ENCODE results near the gene ZFP3.
"Not testable (repeated sequence)": the region's sequence is repeated elsewhere in the genome, so short reads cannot be mapped to it uniquely, and the experiment has no call there.

The ZFP3 gene

DNA sequence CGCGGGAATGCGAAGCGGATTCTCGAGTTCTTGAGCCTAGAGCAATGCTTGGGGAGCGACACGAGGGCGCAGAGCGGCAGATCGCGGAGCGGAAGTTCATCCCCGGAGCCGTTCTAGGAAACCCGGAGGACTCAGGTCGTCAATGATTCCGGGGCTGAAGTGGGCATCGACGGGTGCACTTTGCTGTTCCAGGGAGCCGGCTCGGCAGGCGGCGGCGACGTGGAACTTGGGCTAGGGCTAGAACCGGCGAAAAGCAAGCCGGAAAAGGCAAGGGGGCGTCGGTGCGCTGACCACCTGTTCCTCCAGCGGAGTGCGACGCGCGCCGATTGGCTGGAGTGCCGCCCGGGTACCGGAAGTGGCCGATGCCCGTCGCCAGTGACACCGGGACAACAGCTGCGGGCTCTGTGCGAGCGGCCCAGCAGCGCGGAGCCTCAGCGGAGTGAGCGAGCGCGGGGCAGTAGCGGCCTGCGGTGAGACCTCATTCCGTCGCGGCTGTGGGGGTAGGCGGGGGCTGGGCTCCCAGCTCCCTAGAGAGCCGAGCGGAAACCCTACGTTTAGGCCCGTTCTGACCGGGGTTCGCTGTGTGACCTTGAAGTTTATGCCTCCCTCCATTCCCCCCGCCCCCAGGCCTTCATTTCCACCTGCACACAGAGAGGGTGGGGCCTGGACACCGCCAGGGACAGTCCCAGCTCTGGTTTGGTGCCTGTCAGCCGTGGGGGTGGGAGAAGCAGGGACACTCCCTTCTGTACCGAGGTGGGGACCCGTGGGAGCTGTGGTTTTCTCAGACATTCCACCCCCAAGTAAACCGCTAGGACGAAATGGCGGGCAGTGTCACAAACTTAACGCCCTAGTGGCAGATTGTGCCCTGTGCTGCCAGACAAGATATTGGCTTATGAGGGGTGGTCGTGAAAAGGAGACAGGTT lies at the start of gene ZFP3:
ZFP3 (plus strand) TSS at position 362 of the 923 bp plus-strand sequence. CDS start 13,038 bp downstream, outside the sequence.
- DNase-seq = peak; percentile 91

- DNase-seq = not testable (repeated sequence)
Measured at GRCh38 chr17:5030168-5030567, 48.1 kb upstream of the ZFP3 start.

- peak; percentile 90 for DNase-seq
Measured at GRCh38 chr17:5031365-5032082, 46.7 kb upstream of the ZFP3 start.

DNA sequence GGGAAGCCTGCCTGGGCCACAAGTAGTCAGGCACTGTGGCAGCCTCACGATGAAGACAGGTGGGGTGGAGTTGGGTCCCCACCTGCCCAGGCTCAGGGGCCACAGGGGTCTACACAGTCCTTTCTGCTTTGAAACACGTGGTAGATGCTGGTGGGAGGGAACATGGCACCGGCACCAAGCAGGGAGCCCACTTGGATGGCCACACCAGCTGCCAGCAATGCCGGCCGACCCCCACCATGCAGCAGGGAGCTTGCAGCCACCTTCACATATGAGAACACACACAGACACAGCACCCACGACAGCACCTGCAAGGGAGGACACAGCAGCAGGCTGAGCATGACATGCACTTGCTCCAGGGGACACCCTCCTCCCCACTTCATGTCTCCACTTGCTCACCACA lies 45.4 kb upstream of the ZFP3 start:
- DNase-seq = no peak

GRCh38 chr17:5033352-5034015 lies 44.8 kb upstream of the ZFP3 start:
- DNase-seq = no peak

DNA sequence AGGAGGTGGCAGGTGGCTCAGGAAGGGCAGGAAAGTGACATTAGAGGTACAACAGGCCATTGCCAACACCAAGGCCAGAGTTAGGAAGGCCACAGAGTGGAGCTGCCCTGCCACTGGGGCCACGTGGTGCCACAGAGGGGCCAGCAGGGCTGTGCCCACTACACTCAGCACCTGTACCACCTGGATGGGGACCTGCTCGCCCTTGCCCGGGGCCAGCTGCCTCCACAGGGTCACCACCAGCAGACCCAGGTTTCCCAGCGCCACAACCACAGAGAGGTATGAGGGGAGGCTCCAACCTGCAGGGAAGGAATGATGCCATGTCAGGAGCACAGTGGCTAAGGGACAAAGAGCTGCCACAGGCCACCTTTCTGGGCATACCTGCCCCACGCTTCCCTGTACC lies 44.2 kb upstream of the ZFP3 start:
- no peak for DNase-seq

DNA sequence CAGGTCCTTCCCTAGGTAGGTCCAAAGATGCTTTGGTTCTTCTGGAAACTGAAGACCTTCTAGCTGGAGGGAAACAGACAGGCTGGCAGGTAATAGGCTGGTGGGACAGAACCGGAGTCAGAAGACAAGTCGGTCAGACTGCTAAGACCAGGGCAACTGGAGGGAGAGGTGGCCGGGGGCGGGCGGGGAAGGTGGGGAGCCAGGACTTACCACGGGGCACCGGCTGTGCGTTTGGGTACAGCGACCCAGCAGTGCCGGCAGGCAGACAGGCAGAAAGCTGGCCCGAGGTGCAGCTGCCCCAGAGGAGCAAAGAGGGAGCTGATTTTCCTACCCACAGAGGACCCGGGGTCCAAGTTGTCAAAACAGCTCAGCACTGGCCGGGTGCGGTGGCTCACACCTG lies 43.6 kb upstream of the ZFP3 start:
- DNase-seq = no peak

DNA sequence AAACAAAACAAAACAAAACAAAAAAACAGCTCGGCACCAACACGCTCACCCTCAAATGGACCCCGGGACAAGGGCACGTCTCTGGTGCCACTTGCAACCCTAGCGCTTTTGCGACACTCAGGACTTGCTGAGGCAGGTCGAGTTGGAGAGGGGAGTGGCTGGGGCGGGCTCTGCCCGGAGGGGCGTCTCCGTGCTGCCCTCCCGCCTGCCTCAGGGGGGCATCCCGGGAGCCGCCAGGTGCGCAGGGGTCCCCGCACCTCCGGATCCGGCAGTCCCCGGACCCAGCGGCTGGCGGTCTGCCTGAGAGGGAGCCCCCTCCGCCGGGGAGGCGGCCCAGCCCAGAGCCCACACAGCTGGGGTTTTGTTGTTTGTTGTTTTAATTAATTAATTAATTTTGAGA lies 43.0 kb upstream of the ZFP3 start, which contains the start of gene SLC52A1:
SLC52A1 (minus strand) TSS at position 112 of the 400 bp plus-strand sequence. CDS start 820 bp downstream, outside the sequence.
- DNase-seq = no peak

DNA sequence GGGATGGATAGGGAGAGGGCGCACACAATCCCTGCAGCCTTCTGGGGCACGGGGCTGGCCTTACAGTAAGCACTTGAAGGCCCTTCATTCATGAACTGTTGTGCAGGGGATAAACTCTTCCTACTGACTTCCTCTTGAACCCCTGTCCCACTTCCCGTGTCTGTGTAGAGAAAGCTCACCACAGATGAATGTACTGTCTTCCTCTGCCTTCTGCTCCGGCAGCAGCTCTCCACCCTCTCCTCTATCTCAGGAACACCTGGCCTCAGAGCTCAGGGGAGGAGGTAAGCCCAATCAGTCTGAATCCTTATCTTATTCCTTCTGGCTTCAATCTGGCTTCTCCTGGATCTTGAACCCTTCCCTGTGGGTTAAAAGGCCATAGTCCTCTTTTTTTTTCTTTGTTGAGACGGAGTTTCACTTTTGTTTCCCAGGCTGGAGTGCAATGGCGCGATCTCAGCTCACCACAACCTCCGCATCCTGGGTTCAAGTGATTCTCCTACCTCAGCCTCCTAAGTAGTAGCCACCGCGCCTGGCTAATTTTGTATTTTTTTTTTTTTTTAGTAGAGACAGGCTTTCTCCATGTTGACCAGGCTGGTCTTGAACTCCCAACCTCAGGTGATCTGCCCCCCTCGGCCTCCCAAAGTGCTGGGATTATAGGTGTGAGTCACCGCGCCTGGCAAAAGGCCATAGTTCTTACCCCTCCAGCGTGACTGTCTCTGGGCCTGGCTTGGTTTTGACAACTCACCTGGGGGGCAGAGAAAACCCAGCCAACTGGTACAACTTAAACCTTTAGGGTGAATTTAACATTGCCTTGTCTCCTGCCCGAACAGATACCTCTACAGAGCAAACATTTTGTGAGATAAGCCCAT lies 35.9 kb upstream of the ZFP3 start:
- no peak for DNase-seq

GRCh38 chr17:5043524-5043923 lies 34.7 kb upstream of the ZFP3 start:
- DNase-seq = no peak

GRCh38 chr17:5044630-5045029 lies 33.6 kb upstream of the ZFP3 start:
- DNase-seq = no peak

DNA sequence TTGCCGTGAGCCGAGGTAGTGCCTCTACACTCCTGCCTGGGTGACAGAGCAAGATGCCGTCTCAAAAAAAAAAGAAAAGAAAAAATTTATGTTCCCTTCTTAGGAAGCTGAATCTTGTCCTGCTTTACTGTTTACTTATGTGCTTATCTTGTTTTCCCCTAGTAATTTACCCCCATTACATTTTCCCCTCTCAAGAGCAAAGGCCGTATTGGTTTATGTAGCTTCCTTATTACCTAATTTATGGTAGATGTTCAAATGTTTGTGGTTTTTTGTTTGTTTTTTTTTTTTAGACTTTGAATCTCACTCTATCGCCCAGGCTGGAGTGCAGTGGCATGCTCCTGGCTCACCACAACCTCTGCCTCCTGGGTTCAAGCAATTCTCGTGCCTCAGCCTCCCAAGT lies 32.8 kb upstream of the ZFP3 start:
- no peak for DNase-seq

DNA sequence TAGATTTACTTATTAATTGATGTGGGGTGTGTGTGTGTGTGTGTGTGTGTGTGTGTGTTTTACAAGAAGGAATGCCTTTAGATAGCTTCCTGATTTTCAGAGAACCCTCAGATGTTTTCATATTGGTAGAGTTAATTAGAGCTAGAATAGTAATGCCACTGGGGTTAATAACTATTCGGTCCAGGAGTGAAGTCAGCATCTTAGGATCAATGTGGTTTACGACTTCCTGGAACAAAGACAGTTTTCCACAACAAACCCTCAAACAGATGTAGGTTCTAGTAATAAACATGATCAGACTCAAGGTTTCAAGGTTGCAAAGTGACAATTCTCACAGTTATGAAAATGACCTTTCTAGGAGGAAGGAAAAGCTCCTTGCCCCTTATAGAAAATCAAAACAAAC lies 30.8 kb upstream of the ZFP3 start:
- no peak for DNase-seq

GRCh38 chr17:5049314-5049841 lies 28.9 kb upstream of the ZFP3 start:
- DNase-seq = no peak

DNA sequence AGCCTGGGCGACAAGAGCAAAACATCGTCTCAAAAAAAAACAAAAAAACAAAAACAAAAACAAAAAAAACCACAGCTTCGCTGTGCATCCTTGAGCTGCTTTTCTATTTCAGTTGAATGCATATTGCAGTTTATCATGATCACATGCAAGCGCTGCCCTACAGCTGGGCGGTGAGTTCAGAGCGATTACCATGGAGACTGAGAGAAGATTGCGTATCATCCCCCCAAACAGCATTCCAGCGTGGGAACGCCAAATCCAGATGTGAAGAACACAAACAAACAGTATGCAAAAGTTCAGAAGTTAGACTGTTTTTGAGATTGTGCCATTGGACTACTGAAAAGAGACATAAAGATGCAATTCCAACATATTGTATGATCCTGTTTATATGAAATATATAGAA lies 28.0 kb upstream of the ZFP3 start:
- no peak for DNase-seq

GRCh38 chr17:5055543-5055942 lies 22.7 kb upstream of the ZFP3 start:
- no peak for DNase-seq

GRCh38 chr17:5065227-5065744 lies 13.0 kb upstream of the ZFP3 start:
- DNase-seq = no peak

GRCh38 chr17:5068236-5068635 lies 10.0 kb upstream of the ZFP3 start:
- DNase-seq = no peak

DNA sequence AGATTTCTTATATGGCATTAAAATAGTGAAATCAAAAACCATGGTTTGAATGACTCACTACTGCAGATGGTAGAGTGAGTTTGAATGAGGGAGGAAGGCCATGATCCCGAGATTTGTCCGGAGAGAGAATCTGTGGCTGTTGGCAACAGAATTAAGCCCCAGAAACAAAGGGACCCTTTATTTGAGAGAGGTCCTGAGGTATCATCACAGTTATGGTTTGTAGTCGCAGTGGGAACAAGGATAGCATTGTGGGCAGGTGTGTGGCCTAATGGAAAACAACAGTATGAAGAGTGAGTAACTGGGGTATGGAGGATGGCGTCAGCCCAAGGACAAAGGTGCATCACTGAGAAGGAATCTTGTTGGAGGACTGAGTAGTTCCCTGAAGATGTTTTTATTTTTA lies 8.5 kb upstream of the ZFP3 start:
- no peak for DNase-seq

DNA sequence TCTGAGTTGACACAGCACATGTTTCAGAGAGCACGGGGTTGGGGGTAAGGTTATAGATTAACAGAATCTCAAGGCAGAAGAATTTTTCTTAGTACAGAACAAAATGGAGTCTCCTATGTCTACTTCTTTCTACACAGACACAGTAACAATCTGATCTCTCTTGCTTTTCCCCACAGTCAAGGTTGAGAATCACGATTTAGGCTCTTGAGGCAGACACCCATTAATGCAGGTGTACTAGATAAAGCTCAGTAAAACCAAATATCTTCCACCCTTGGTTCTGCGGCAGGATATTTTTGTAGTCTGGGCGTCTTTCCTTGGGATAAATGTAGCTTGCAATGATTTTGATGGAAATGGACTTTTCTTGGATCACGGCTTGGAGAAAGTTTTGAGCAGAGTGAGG lies 2.8 kb upstream of the ZFP3 start:
- DNase-seq = not testable (repeated sequence)

DNA sequence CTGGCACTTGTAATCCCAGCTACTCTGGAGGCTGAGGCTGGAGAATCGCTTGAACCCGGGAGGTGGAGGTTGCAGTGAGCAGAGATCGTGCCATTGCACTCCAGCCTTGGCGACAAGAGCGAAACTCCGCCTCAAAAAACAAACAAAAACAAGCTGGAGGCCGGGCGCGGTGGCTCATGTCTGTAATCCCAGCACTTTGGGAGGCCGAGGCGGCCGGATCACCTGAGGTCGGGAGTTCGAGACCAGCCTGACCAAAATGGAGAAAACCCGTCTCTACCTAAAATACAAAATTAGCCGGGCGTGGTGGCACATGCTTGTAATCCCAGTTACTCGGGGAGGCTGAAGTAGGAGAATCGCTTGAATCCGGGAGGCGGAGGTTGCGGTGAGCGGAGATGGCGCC lies 992 bp upstream of the ZFP3 start:
- DNase-seq = not testable (repeated sequence)

- no peak for DNase-seq
Measured at GRCh38 chr17:5077781-5078105, 524 bp upstream of the ZFP3 start.
